ENCODE measurements around the gene SMYD4.
"Not testable (repeated sequence)": the region's sequence is repeated elsewhere in the genome, so short reads cannot be mapped to it uniquely, and the experiment has no call there.

The SMYD4 gene, protein sequence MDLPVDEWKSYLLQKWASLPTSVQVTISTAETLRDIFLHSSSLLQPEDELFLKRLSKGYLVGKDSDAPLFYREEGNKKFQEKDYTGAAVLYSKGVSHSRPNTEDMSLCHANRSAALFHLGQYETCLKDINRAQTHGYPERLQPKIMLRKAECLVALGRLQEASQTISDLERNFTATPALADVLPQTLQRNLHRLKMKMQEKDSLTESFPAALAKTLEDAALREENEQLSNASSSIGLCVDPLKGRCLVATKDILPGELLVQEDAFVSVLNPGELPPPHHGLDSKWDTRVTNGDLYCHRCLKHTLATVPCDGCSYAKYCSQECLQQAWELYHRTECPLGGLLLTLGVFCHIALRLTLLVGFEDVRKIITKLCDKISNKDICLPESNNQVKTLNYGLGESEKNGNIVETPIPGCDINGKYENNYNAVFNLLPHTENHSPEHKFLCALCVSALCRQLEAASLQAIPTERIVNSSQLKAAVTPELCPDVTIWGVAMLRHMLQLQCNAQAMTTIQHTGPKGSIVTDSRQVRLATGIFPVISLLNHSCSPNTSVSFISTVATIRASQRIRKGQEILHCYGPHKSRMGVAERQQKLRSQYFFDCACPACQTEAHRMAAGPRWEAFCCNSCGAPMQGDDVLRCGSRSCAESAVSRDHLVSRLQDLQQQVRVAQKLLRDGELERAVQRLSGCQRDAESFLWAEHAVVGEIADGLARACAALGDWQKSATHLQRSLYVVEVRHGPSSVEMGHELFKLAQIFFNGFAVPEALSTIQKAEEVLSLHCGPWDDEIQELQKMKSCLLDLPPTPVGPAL

GRCh38 chr17:1829592-1830257, at the start of gene SMYD4, which contains the start of gene RPA1:
TSS of gene SMYD4 (minus strand) at chr17:1829902. CDS start at chr17:1827994, 1,908 bp downstream.
TSS of gene RPA1 (plus strand) at chr17:1830005. CDS start at chr17:1830094, 89 bp downstream.
- peak; percentile 79 to 91 for DNase-seq

DNA sequence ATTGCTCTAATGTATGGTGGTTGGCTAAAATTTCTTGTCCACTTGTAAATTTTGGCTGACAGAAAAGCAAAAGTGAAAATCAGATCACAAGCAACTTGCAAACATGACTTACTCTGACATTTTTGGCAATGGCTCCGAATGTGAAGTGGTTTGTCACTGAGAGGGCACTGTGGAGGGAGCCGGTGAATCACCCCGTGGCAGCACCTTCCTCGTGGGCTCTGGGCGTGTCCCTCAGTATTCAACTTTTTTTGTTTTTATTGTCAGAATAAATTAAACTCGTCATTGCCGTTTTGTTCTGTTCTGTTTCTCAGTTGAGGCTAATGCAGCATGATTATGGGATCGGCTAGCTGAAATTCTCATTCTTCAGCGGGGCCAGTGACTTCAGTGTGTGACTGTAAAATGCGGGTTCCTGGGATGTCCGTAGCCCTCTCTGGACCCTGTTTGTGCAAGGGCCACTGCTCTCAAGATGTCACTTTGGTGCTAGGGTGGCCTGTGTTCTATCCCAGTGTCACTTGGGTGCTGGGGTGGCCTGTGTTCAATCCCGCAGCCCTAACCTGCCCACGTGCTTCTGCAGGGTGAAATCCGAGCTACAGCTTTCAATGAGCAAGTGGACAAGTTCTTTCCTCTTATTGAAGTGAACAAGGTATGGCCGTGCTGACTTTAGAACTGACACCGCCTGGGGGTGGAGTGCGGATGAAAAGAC, 48.9 kb upstream of the SMYD4 start:
- no peak for DNase-seq

DNA sequence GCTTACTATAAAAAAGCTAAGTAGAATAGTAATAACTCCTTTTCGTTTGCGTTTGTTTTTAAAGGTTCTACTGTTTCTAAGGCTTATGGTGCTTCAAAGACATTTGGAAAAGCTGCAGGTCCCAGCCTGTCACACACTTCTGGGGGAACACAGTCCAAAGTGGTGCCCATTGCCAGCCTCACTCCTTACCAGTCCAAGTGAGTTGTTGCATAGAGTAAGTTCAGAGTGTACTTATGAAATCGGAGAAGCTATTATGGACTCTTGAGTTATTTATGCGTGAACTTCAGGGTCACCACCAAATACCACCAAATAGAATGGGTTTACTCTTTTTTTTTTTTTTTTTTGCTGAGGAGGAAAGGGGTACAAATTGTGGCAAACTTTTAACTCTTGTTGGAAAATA, 45.9 kb upstream of the SMYD4 start:
- no peak for DNase-seq

DNA sequence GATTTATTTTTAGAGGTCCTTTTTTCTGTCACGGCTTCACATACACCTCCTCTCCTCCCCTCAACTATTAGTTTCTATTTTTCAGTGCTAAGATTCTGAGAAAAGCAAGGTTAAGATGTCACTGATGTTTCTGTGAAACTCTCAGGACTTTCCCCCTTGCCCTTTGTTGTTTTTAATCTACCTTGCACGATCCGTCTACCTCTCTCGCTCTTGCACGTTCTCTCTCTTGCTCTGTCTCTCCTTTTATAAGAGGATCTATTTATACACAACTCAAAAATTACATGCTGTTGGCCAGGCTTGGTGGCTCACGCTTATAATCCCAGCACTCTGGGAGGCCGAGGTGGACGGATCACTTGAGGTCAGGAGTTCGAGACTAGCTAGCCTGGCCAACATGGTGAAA, 43.7 kb upstream of the SMYD4 start:
- no peak for DNase-seq

DNA sequence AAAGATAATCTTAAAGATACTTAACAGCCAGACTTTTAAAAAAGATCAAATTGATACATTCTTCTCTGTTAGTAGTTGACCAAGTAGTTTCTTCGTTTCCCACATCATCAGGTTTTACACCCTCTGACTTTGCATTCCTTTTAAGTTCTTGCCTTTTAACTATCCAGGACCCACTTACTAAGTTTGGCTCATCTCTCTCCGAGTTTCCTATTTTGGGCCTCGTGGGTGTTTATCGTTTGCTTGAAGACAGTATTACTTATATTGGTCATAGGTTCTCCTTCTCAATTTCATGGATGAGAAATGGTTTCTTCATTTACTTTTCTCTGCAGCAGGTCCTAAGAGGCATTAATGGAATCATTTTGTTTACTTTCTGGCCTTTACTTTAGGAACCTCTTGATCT, 43.3 kb upstream of the SMYD4 start:
- no peak for DNase-seq

DNA sequence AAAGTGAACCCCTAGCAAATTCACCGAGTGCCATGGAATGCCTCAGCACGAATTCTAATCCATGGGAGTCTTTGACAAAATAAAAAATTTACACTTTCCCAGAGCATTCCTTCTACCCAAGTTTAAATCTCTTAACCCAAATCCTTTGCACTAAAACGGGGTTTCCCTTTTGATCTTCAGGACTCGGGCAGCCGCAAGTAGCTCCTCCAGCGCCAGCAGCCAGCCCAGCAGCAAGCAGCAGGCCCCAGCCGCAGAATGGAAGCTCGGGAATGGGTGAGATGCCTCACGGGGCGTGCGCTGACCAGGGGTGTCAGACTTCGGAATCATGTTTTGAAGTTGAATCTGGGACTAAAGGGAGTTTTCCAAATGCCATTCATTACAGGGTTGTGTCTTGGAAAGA, 42.6 kb upstream of the SMYD4 start:
- DNase-seq = no peak

DNA sequence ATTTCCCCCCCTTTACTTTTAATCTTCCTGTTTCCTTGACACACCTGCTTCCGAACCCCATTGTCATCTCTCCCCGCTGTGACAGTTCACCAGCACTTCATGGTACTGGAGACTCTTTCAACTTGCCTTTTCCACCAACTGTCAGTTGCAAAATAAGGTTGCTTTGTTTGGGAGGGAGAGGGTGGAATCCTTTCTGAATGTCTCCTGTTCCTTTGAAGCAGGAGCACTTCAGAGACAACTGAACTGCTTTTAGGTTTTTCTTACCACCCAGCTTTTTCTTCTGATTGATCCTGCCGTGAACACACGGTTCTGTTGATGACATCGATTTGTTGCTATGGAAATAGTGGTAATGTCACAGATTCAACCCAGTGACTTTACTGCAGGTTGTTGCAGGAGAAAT, 42.1 kb upstream of the SMYD4 start:
- DNase-seq = no peak

GRCh38 chr17:1870592-1870991, 40.9 kb upstream of the SMYD4 start:
- no peak for DNase-seq

GRCh38 chr17:1868090-1868489, 38.4 kb upstream of the SMYD4 start:
- no peak for DNase-seq

- no peak for DNase-seq
Measured at GRCh38 chr17:1867307-1867706, 37.6 kb upstream of the SMYD4 start.

DNA sequence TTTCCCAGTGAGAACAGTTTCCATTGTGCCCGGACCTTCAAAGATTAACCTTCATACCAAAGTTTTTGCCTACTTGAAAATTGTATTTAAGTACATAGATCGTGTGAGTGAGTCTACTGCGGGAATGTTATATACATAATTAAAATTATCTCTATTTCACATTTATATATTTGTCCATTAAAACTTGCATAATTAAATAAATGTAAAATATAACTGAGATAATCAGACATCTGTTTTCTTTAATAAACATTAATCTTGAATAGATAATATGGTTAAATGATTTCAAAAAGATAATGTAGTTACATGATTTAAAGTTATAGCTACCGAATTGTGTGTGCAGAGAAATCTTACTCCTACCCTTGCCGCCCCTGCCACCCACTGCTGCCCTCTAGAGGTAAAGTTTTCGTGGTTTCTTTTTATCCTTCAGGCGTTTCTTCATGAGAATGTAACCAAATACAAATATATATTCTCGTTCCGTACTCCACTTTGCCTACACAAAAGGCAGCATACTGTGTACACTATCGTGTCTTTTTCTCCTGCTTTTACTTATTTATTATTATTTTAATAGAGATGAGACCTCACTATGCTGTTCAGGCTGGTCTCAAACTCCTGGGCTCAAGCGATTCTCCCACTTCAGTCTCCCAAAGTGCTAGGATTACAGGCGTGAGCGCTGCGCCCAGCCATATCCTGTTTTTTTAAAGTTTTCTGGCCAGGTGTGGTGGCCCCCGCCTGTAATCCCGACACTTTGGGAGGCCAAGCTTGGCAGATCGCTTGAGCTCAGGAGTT, 35.7 kb upstream of the SMYD4 start:
- peak in 1 of 2 experiments; percentile 18 for DNase-seq

DNA sequence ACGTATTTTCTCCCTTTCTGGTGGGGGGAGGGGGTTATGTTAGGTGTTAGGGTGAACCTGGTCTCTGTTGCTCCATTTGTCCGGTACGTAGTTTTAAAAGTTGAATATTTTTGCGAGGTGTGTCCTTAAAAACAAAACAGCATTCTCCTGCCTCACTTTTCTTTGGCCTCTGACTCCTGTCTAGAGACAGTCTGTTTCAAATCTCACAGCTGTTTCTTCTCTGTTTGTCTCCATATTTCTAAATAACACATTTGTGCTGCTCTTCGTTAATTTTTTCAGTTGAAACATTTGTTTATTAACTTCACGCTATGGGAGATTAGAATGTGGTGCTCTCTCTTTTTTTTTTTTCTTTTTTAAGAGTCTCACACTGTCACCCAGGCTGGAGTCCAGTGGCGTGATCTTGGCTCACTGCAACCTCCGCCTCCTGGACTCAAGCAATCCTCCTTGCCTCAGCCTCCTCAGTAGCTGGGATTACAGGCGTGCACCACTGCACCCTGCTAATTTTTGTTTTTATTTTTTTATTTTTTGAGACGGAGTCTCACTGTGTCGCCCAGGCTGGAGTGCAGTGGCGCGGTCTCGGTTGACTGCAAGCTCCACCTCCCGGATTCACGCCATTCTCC, 31.8 kb upstream of the SMYD4 start:
- no peak for DNase-seq

- no peak for DNase-seq
Measured at GRCh38 chr17:1860978-1861377, 31.3 kb upstream of the SMYD4 start.

- DNase-seq = not testable (repeated sequence)
Measured at GRCh38 chr17:1856462-1856861, 26.8 kb upstream of the SMYD4 start.

GRCh38 chr17:1853698-1854097, 24.0 kb upstream of the SMYD4 start:
- no peak for DNase-seq

GRCh38 chr17:1852327-1852726, 22.6 kb upstream of the SMYD4 start:
- DNase-seq = no peak

GRCh38 chr17:1847191-1847590, 17.5 kb upstream of the SMYD4 start:
- DNase-seq = no peak

GRCh38 chr17:1843947-1844346, 14.2 kb upstream of the SMYD4 start:
- DNase-seq = no peak

DNA sequence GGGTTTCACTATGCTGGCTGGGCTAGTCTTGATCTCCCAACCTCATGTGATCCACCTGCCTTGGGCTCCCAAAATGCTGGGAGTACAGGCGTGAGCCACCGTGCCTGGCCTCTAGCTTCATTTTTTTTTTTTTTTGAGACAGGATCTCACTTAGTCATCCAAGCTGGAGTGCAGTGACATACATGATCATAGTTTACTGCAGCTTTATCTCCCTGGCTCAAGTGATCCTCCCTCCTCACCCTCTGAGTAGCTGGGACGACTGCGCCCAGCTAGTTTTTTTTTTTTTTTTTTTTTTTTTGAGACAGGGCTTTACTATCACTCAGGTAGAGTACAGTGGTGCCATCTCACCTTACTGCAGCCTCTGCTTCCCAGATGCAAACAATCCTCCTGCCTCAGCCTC, 9.8 kb upstream of the SMYD4 start:
- DNase-seq = no peak

DNA sequence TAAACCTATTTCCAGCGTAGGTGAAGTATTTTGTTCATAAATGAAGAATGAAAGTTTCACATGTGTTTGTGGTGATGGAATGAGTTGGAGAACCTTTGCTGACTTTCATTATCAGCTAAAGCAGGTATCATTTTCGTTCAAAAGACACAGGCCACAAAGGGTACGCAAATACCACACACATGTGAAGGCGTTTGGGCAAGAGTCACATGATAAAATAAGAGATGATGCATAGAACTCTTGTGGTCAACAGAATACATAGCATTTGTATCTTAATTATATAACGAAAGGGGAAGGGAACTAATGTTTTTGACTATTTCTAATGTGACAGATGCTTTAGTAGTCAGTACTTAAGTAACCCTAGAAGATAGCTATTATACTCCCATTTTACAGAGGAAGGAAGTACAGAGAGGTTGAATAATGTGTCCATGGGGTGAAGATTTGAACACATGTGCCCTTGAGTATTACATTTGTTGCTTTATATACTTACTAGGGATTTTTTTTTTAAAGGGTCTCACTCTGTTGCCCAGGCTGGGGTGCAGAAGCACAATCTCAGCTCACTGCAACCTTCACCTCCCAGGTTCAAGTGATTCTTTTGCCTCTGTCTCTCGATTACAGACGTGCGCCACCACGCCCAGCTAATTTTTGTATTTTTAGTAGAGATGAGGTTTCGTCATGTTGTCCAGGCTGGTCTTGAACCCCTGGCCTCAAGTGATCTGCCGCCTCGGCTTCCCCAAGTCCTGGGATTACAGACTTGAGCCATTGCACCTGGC, 4.9 kb upstream of the SMYD4 start:
- DNase-seq = no peak

GRCh38 chr17:1830288-1830687, 586 bp upstream of the SMYD4 start:
- DNase-seq = no peak
